Hepatocyte (in vitro differentiated cells): ENCODE measurements around the gene FNDC3B. TPM values are rescaled to one million over a fixed set of nuclear protein-coding genes. Genes with fewer than 3 reads are reported as not detected.

Experiments used
- DNase-seq: peaks from one replicate; pipeline ENCODE4 v3.0.0-alpha.2; 2016; ENCODE audit warnings: low spot score
- H2AFZ ChIP-seq: fragments of 200-600 bp; sonication (generic); 2 replicates; pipeline ENCODE4 v1.6.0; 2016; ENCODE audit warnings: antibody characterized with exemption, mild to moderate bottlenecking
- H3K27ac ChIP-seq: fragments of 200-600 bp; sonication (generic); 2 replicates; pipeline ENCODE4 v1.5.1; 2016; ENCODE audit warnings: mild to moderate bottlenecking
- H3K27me3 ChIP-seq: fragments of 200-600 bp; sonication (generic); 2 replicates; pipeline ENCODE4 v1.6.1; 2016
- H3K36me3 ChIP-seq: fragments of 200-600 bp; sonication (generic); replicated peaks from 2 replicates; pipeline ENCODE4 v1.5.1; 2016; ENCODE audit warnings: low read depth; ENCODE audit not compliant: insufficient read depth
- H3K4me1 ChIP-seq: fragments of 200-600 bp; sonication (generic); 2 replicates; pipeline ENCODE4 v1.5.1; 2016; ENCODE audit warnings: mild to moderate bottlenecking, moderate library complexity; ENCODE audit not compliant: insufficient read depth
- H3K4me2 ChIP-seq: fragments of 200-600 bp; sonication (generic); 2 replicates; pipeline ENCODE4 v1.6.0; 2016
- H3K4me3 ChIP-seq: fragments of 200-600 bp; sonication (generic); 2 replicates; pipeline ENCODE4 v1.5.1; 2016; ENCODE audit warnings: mild to moderate bottlenecking
- H3K79me2 ChIP-seq: fragments of 200-600 bp; sonication (generic); 2 replicates; pipeline ENCODE4 v1.6.0; 2017; ENCODE audit warnings: mild to moderate bottlenecking
- H3K9me2 ChIP-seq: fragments of 200-600 bp; sonication (generic); replicated peaks from 2 replicates; pipeline ENCODE4 v1.6.0; 2017; ENCODE audit warnings: mild to moderate bottlenecking; ENCODE audit not compliant: insufficient read depth
- H3K9me3 ChIP-seq: fragments of 200-600 bp; sonication (generic); 2 replicates; pipeline ENCODE4 v1.5.1; 2016; ENCODE audit warnings: low read depth, mild to moderate bottlenecking
- H4K20me1 ChIP-seq: fragments of 200-600 bp; sonication (generic); 2 replicates; pipeline ENCODE4 v1.6.0; 2016; ENCODE audit warnings: mild to moderate bottlenecking; ENCODE audit not compliant: insufficient read depth, poor library complexity, severe bottlenecking
- CTCF ChIP-seq: fragments of 200-600 bp; sonication (generic); IDR thresholded peaks from 2 replicates; pipeline ENCODE4 v1.5.1; 2016; ENCODE audit warnings: antibody characterized with exemption, mild to moderate bottlenecking; ENCODE audit not compliant: poor library complexity
- EZH2 ChIP-seq: fragments of 200-600 bp; sonication (generic); IDR thresholded peaks from 2 replicates; pipeline ENCODE4 v1.6.1; 2016; ENCODE audit warnings: antibody characterized with exemption, mild to moderate bottlenecking, borderline replicate concordance
- EZH2phosphoT487 ChIP-seq: fragments of 200-600 bp; sonication (generic); IDR thresholded peaks from one replicate; pipeline ENCODE4 v1.6.1; 2018; ENCODE audit warnings: antibody characterized with exemption, mild to moderate bottlenecking, low read depth, moderate library complexity; ENCODE audit not compliant: unreplicated experiment, severe bottlenecking
- WGBS: methylation state at CpG from one replicate; pipeline ENCODE4 v1.1.6; 2016; ENCODE audit warnings: low lambda C conversion rate; ENCODE audit errors: missing lambda C conversion rate; 5-methylcytosine and 5-hydroxymethylcytosine counted together
- polyA plus RNA-seq: library from polyadenylated mRNA; unstranded; fragments of >200 nt; fragmentation: Nextera tagmentation; extraction: Ambion mirVana; gene quantifications from 2 replicates; pipeline ENCODE4 v1.2.1, GENCODE V29; 2016
- total RNA-seq: library from RNA; depleted of rRNA; stranded (reverse); fragments of >200 nt; gene quantifications from 2 replicates; pipeline ENCODE4 v1.2.3, GENCODE V29; 2014

The FNDC3B gene
- total and polyA plus RNA-seq, 2 experiments from 2014 or later = 61.2 to 113 TPM

DNA sequence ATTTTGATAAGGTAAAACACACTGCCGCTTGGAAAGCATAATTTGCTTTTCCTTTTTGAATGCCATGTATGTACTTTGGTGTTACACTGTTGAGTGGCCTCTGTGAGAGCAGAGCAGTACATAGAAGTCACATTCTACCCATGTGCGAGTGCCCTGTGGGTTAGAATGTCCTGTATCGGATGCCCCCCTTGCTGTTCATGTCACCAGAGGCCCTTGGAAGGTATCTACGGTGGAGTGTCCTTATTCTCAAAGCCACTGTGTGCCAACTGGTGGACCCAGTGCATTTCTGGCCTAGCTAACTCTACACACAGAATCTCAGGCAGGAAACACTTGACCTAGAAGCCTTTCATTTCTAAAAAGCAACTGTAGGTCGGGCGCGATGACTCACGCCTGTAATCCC lies 271.8 kb downstream of the FNDC3B start:
- 96% methylated on average over 8 of the region's 8 CpGs for WGBS
- Histone ChIP-seq H3K27me3 (no peaks in the 10 kb centered on the region), H3K79me2 (peaks cover 7% of the 10 kb centered on the region), H2AFZ (no peak overlapping the region), H3K27ac (no peak overlapping the region), H3K9me3 (no peaks in the 10 kb centered on the region), H4K20me1 (peaks cover 3% of the 10 kb centered on the region), H3K4me1 (peaks cover 26% of the 10 kb centered on the region), H3K9me2 (no peaks in the 10 kb centered on the region), H3K4me3 (no peak overlapping the region), H3K36me3 (no peaks in the 10 kb centered on the region), H3K4me2 (no peak overlapping the region)
- no peak for DNase-seq
- no peak for TF ChIP-seq EZH2phosphoT487
- TF ChIP-seq EZH2 = no peak
- TF ChIP-seq CTCF = no peak

GRCh38 chr3:172312001-172312400 lies 272.6 kb downstream of the FNDC3B start:
- Histone ChIP-seq H2AFZ (no peak overlapping the region), H3K4me2 (no peak overlapping the region), H3K9me3 (no peaks in the 10 kb centered on the region), H3K27ac (no peak overlapping the region), H3K27me3 (no peaks in the 10 kb centered on the region), H3K36me3 (no peaks in the 10 kb centered on the region), H3K79me2 (peaks cover 9% of the 10 kb centered on the region), H4K20me1 (peaks cover 3% of the 10 kb centered on the region), H3K9me2 (no peaks in the 10 kb centered on the region), H3K4me1 (peaks cover 23% of the 10 kb centered on the region), H3K4me3 (no peak overlapping the region)
- WGBS = 92% methylated on average over 6 of the region's 6 CpGs
- no peak for TF ChIP-seq EZH2phosphoT487
- TF ChIP-seq EZH2 = no peak
- no peak for TF ChIP-seq CTCF
- DNase-seq = no peak

GRCh38 chr3:172312711-172313110 lies 273.3 kb downstream of the FNDC3B start:
- H2AFZ ChIP-seq = no peak overlapping the region
- no peaks in the 10 kb centered on the region for H3K36me3 ChIP-seq
- peaks cover 9% of the 10 kb centered on the region for H3K79me2 ChIP-seq
- peaks cover 21% of the 10 kb centered on the region for H3K4me1 ChIP-seq
- no peaks in the 10 kb centered on the region for H3K9me2 ChIP-seq
- no peak overlapping the region for H3K27ac ChIP-seq
- H3K4me3 ChIP-seq = no peak overlapping the region
- H4K20me1 ChIP-seq = peaks cover 3% of the 10 kb centered on the region
- no peaks in the 10 kb centered on the region for H3K9me3 ChIP-seq
- no peak for TF ChIP-seq EZH2
- no peak for TF ChIP-seq CTCF
- TF ChIP-seq EZH2phosphoT487 = no peak
- H3K4me2 ChIP-seq = no peak overlapping the region
- WGBS = 96% methylated on average over 5 of the region's 5 CpGs
- H3K27me3 ChIP-seq = no peaks in the 10 kb centered on the region
- DNase-seq = no peak

- WGBS = 65% methylated on average over 3 of the region's 3 CpGs
Measured at GRCh38 chr3:172313671-172314070, 274.3 kb downstream of the FNDC3B start.

More at GRCh38 chr3:172313671-172314070, 274.3 kb downstream of the FNDC3B start:
- Histone ChIP-seq H4K20me1 (peaks cover 3% of the 10 kb centered on the region), H3K27ac (peak overlapping the region; percentile 93), H3K9me3 (no peaks in the 10 kb centered on the region), H3K36me3 (no peaks in the 10 kb centered on the region), H3K4me3 (no peak overlapping the region), H2AFZ (no peak overlapping the region), H3K27me3 (no peaks in the 10 kb centered on the region), H3K9me2 (no peaks in the 10 kb centered on the region), H3K79me2 (peaks cover 9% of the 10 kb centered on the region), H3K4me1 (peaks cover 20% of the 10 kb centered on the region), H3K4me2 (no peak overlapping the region)
- TF ChIP-seq CTCF (no peak), EZH2phosphoT487 (no peak), EZH2 (no peak)
- no peak for DNase-seq
